Hematopoietic multipotent progenitor cell treated with erythropoietin and hydrocortisone succinate and interleukin-3 and kit ligand, for 15 days (in vitro differentiated cells): ENCODE results near the gene IGBP1.
"Not testable (repeated sequence)": the region's sequence is repeated elsewhere in the genome, so short reads cannot be mapped to it uniquely, and the experiment has no call there.

Experiments used
- DNase-seq: peaks from one replicate; pipeline ENCODE4 v3.0.0-alpha.2; 2015; ENCODE audit warnings: low spot score

IGBP1 gene

GRCh38 chrX:70133303-70134115 is at the start of gene IGBP1:
Gene IGBP1, plus strand, starts transcription at chrX:70133447. Its CDS starts 501 bp downstream, at chrX:70133948.
- peak; percentile 86 for DNase-seq

- DNase-seq: no peak
These were observed 48.5 kb upstream of the IGBP1 start for GRCh38 chrX:70084592-70085240.

DNA sequence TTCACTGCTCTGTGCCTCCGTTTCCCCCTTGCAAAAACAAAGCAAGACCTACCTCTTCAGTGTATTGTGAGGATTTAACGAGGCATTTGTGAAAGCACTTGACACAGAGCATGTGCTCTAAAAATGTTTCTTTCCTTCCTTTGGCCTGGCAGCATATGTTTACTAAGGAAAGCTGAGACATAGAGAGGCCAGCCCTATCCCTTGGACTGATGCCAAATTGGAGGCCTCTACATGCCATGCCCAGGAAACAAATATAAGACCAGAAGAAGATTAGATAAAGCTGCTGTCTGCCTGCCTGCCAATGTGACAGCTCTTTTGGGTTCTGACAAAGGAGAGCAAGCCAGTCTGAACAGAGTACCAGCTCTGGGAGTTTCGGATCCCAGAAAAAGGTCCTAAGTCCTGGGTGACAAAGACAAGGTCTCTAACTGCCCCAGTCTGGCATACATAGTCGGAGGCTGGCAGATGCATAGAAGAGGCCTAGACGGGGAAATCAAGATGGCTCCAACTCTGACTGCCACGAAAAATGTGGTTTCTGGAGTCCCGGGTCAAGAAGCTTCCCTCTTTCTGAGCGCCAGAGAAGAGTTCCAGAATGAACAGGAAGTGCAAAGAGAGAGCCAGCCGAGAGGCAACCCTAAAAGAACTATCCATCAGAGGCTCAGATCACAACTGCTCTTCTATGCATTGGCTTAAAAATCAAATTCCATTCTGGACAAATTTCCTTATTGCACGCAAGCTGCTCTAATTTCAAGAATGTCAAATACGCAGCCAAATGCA is 45.2 kb upstream of the IGBP1 start:
- peak; percentile 17 for DNase-seq

GRCh38 chrX:70088751-70089150 is 44.5 kb upstream of the IGBP1 start:
- DNase-seq: no peak

DNA sequence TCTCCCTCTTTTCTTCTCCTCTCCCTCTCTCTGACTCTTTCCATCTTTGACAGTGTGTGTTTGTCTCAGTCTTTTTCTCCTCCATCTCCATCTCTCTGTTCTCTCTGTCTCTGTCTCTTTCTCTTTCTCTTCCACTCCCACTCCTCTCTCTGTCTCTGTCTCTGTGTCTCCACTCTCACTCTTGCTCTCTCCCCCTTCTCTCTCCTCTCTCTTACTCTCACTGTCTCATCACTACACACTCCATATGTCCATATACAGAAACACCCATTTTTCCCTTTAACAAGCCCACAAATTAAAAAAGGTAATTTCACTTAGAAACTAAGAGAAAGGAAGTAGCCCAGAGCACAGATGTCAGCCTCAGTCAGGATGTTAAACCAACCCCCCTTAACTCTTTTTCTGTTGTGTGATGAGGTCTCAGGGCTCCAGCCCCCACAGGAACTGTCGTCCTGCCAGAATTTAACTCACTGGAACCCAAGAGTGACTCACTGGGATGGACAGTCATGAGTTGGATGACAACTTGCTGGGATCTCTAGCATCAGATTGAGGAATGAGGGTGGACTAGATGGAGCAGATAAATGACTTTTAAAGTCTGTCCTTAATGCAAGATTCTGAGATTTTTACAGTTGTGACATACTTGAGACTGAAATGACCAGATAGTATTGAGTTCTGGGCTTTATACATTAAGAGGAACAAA is 43.5 kb upstream of the IGBP1 start:
- DNase-seq: no peak

DNA sequence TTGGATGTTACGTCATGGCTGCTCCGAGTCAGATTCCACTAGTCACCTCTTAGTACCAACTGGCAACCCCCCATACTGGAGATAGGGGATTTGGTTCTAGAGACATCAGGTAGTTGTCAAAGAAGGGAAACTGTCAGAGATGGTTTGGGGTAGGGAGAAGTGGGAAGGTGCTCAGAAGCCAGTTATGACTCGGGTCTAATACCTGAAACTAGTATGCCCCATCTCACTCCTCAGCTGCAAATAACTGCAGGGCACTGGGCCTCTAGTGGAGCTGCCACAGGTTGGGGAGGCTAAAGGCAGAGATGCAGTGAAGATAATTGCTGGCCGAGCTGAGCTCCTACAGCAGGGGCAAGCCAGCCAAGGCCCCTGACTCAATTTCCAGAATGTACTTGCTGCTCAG is 41.0 kb upstream of the IGBP1 start:
- no peak for DNase-seq

DNA sequence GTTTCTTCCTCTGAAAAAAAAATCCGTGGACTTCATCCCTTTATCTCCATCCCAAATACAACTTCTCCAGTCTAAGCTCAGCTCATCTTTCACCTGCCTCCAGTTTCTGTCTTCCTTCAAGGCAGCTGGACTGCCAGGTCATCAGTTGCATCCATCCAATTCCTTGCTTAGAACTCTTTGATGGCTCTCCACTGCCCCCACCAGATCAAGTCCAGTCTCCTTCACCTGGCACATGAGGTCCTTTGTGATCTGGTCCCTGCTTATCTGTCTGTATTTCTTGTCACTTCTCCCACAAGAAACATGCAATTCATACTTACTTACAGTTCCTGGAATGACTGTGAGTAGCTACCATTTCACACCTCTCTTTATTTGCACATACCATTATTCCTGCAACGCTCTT is 37.2 kb upstream of the IGBP1 start:
- DNase-seq: no peak

DNA sequence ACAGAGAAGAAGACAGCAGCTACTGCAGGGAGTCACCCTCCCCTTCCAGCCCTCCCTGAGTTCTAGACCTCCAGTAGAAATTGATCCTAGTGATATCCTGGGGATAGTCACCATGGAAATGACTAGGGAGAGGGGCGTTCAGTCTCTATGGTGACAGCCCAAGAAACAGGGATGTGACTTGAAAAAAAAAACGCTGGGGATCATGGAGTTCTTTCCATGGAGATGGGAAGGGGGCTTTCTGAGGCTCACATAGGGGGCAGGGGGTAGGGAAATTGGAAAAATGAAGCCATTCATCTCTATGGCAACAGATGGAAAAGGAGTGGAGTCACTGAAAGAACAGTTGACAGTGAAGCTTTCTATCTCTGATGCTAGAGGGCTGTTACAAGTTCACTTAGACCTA is 28.0 kb upstream of the IGBP1 start:
- no peak for DNase-seq

DNA sequence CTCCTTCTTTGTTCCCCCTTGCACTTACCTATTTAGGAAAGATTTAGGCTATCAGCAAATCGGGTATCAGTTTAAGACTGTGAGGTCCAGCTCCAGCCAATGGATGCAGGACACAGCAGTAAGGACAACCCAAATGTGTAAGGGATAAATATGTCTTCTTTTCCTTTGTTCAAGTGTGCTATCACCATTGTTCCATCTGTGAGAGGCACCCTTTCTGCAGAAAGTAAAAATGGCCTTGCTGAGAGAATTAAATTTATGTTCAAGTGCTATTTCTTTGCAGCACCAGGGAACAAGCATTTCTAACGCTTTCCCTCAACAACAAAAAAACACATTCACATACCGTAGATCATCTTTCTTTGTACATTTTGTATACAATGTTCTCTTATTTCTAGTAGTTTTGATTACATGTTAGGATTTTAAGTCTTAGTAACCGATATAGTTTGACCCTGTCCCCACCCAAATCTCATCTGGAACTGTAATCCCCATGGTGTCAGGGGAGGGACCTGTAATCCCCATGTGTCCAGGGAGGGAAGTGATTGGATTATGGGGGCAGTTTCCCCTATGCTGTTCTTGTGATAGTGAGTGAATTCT is 21.7 kb upstream of the IGBP1 start:
- not testable (repeated sequence) for DNase-seq

DNA sequence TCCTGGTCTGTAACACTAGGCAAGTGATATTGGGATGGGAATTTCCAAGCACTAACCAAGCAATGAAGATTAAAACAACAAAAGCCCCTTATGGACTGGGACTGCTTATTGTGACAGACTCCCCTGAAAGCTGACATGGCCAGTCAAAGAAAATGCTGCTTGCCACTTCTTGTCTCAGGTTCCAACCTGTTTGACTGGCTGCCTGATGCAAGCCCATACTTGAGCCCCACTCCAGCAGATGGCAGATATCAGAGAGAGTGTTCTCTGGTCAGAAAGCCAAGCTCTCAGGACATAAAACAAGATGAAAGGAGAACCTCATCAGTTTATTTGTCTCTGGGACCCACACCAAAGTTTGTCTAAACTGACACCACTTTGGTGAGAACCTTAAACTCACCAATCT is 15.5 kb upstream of the IGBP1 start:
- no peak for DNase-seq

GRCh38 chrX:70123014-70123413 is 10.2 kb upstream of the IGBP1 start:
- not testable (repeated sequence) for DNase-seq

GRCh38 chrX:70124678-70125077 is 8.6 kb upstream of the IGBP1 start:
- DNase-seq: no peak

- DNase-seq: no peak
These were observed 5.2 kb upstream of the IGBP1 start for GRCh38 chrX:70128071-70128470.

- DNase-seq: no peak
These were observed 3.4 kb upstream of the IGBP1 start for GRCh38 chrX:70129816-70130215.

GRCh38 chrX:70132224-70132623 is 1.0 kb upstream of the IGBP1 start:
- DNase-seq: peak; percentile 2

- peak; percentile 7 for DNase-seq
These were observed 357 bp upstream of the IGBP1 start for GRCh38 chrX:70132877-70133302.

- DNase-seq: no peak
These were observed 850 bp downstream of the IGBP1 start for GRCh38 chrX:70134116-70134477.

DNA sequence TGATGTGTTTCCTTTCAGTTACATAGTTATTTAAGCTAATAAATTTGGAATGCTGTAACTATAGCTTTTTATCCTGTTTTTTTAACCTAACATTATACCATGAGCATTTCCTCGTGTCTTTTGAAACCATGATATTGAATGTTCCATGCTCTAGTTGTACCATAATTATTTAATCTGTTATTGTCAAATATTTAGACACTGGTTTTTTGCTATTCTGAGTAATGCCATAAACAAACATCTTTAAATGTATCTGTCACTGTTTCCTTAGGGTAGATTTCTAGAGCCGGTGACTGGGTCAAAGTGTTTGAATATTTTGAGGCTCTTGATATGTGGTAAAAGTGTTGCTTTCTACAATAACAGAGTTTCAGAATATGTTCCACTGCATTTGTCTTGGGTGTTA is 5.4 kb downstream of the IGBP1 start:
- DNase-seq: no peak

DNA sequence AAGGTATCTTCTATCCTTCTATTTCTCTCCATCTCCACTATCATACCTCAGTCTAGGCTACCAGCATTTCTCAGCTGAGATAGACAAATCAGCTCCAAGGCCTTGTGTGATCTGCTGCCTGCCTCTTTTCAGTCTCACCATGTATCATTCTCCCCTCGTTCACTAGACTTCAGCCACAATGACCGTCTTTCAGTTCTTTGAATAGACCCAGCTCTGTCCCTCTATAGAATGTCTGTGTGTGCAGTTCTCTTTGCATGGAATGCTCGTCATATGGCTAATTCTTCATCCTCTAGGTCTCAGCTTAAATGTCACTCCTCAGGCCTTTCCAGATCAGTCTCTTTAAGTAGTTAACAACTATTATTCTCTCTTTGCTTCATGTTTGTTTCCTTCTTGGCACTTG is 6.5 kb downstream of the IGBP1 start:
- no peak for DNase-seq

GRCh38 chrX:70141373-70141772 is 8.1 kb downstream of the IGBP1 start:
- no peak for DNase-seq

GRCh38 chrX:70166601-70167590 is 33.6 kb downstream of the IGBP1 start:
- DNase-seq: no peak
